Right forelimb (tissue), 1 donor: ENCODE results near the gene ATG4A.

ENCODE experiments used
- DNase-seq: peaks from one replicate; pipeline ENCODE4 v3.0.0-alpha.2; 2018

Gene ATG4A

GRCh38 chrX:108169768-108170167 is 78.2 kb downstream of the ATG4A start:
- DNase-seq = no peak

- DNase-seq = no peak
These were observed 80.1 kb downstream of the ATG4A start for GRCh38 chrX:108171671-108172070.

- no peak for DNase-seq
These were observed 82.3 kb downstream of the ATG4A start for GRCh38 chrX:108173874-108174273.

GRCh38 chrX:108177351-108178142 is 86.0 kb downstream of the ATG4A start:
- no peak for DNase-seq

GRCh38 chrX:108178143-108178498 is 86.5 kb downstream of the ATG4A start:
- DNase-seq = no peak

GRCh38 chrX:108186811-108187210 is 95.2 kb downstream of the ATG4A start:
- no peak for DNase-seq

GRCh38 chrX:108198420-108198819 is 106.8 kb downstream of the ATG4A start:
- DNase-seq = no peak

- no peak for DNase-seq
These were observed 107.5 kb downstream of the ATG4A start for GRCh38 chrX:108199041-108199440.

- no peak for DNase-seq
These were observed 108.1 kb downstream of the ATG4A start for GRCh38 chrX:108199691-108200090.

- no peak for DNase-seq
These were observed 112.0 kb downstream of the ATG4A start for GRCh38 chrX:108203540-108203939.
